ENCODE data around the gene SLC15A3.

SLC15A3 gene

GRCh38 chr11:60934124-60934789 is 17.7 kb downstream of the SLC15A3 start:
- no peak overlapping the region for H2AFZ ChIP-seq (ENCODE audit: low read depth, low read length)
- H3K36me3 ChIP-seq (replicated peaks; ENCODE audit: low read depth, low read length) = peaks cover 34% of the 10 kb centered on the region
- H3K9ac ChIP-seq (ENCODE audit: low read length) = no peak overlapping the region
- H3K4me3 ChIP-seq (ENCODE audit: low read length) = no peak overlapping the region
- H3K79me2 ChIP-seq (ENCODE audit: low read length) = no peaks in the 10 kb centered on the region
- no peaks in the 10 kb centered on the region for H3K9me3 ChIP-seq (ENCODE audit: insufficient read depth, low read length)
- peaks cover 44% of the 10 kb centered on the region for H4K20me1 ChIP-seq (ENCODE audit: insufficient read depth, low read length)
- H3K4me2 ChIP-seq (ENCODE audit: low read length) = peak overlapping the region; percentile 25; the same call in 1 of the 2 replicates
- H3K4me1 ChIP-seq (ENCODE audit: low read length) = peaks cover 55% of the 10 kb centered on the region
- H3K27me3 ChIP-seq (ENCODE audit: low read depth, low read length) = no peaks in the 10 kb centered on the region
- TF ChIP-seq EZH2phosphoT487 (IDR thresholded peaks at IDR 0.05; ENCODE audit: low read depth) (no peak), CTCF (IDR thresholded peaks at IDR 0.05; ENCODE audit: low read depth, low read length) (no peak)
- no peak overlapping the region; the same call in 1 of the 2 replicates for H3K27ac ChIP-seq (ENCODE audit: low read length)

- peaks cover 29% of the 10 kb centered on the region for H3K36me3 ChIP-seq (replicated peaks; ENCODE audit: low read depth, low read length)
- H3K4me1 ChIP-seq (ENCODE audit: low read length) = peaks cover 55% of the 10 kb centered on the region
- no peak overlapping the region for H3K9ac ChIP-seq (ENCODE audit: low read length)
- H2AFZ ChIP-seq (ENCODE audit: low read depth, low read length) = no peak overlapping the region
- H3K9me3 ChIP-seq (ENCODE audit: insufficient read depth, low read length) = no peaks in the 10 kb centered on the region
- no peaks in the 10 kb centered on the region for H3K27me3 ChIP-seq (ENCODE audit: low read depth, low read length)
- H3K27ac ChIP-seq (ENCODE audit: low read length) = peak overlapping the region; percentile 84; the same call in 1 of the 2 replicates
- no peaks in the 10 kb centered on the region for H3K79me2 ChIP-seq (ENCODE audit: low read length)
- H4K20me1 ChIP-seq (ENCODE audit: insufficient read depth, low read length) = peaks cover 37% of the 10 kb centered on the region
- H3K4me2 ChIP-seq (ENCODE audit: low read length) = peak overlapping the region; percentile 25; the same call in 1 of the 2 replicates
- no peak overlapping the region for H3K4me3 ChIP-seq (ENCODE audit: low read length)
- TF ChIP-seq EZH2phosphoT487 (IDR thresholded peaks at IDR 0.05; ENCODE audit: low read depth) = no peak
- no peak for TF ChIP-seq CTCF (IDR thresholded peaks at IDR 0.05; ENCODE audit: low read depth, low read length)
Observed at GRCh38 chr11:60933416-60934123, 18.4 kb downstream of the SLC15A3 start.

- H3K27me3 ChIP-seq (ENCODE audit: low read depth, low read length) = no peaks in the 10 kb centered on the region
- H3K9me3 ChIP-seq (ENCODE audit: insufficient read depth, low read length) = no peaks in the 10 kb centered on the region
- H4K20me1 ChIP-seq (ENCODE audit: insufficient read depth, low read length) = peaks cover 30% of the 10 kb centered on the region
- peak overlapping the region; percentile 49 for H3K9ac ChIP-seq (ENCODE audit: low read length)
- H3K27ac ChIP-seq (ENCODE audit: low read length) = peak overlapping the region; percentile 84
- no peak overlapping the region for H2AFZ ChIP-seq (ENCODE audit: low read depth, low read length)
- TF ChIP-seq CTCF (IDR thresholded peaks at IDR 0.05; ENCODE audit: low read depth, low read length) (no peak), EZH2phosphoT487 (IDR thresholded peaks at IDR 0.05; ENCODE audit: low read depth) (no peak)
- peak overlapping the region; percentile 91 for H3K4me2 ChIP-seq (ENCODE audit: low read length)
- peaks cover 27% of the 10 kb centered on the region for H3K36me3 ChIP-seq (replicated peaks; ENCODE audit: low read depth, low read length)
- H3K4me1 ChIP-seq (ENCODE audit: low read length) = peaks cover 55% of the 10 kb centered on the region
- no peaks in the 10 kb centered on the region for H3K79me2 ChIP-seq (ENCODE audit: low read length)
- H3K4me3 ChIP-seq (ENCODE audit: low read length) = peak overlapping the region; percentile 56; the same call in 1 of the 2 replicates
Observed at GRCh38 chr11:60932605-60933356, 19.2 kb downstream of the SLC15A3 start.

- H3K4me1 ChIP-seq (ENCODE audit: low read length) = peaks cover 55% of the 10 kb centered on the region
Observed at GRCh38 chr11:60931917-60932316, 20.1 kb downstream of the SLC15A3 start.

More at GRCh38 chr11:60931917-60932316, 20.1 kb downstream of the SLC15A3 start:
- H3K4me2 ChIP-seq (ENCODE audit: low read length) = peak overlapping the region; percentile 91
- H3K36me3 ChIP-seq (replicated peaks; ENCODE audit: low read depth, low read length) = peaks cover 18% of the 10 kb centered on the region
- peaks cover 21% of the 10 kb centered on the region for H4K20me1 ChIP-seq (ENCODE audit: insufficient read depth, low read length)
- peak overlapping the region; percentile 49 for H3K9ac ChIP-seq (ENCODE audit: low read length)
- no peaks in the 10 kb centered on the region for H3K79me2 ChIP-seq (ENCODE audit: low read length)
- no peak overlapping the region for H2AFZ ChIP-seq (ENCODE audit: low read depth, low read length)
- H3K9me3 ChIP-seq (ENCODE audit: insufficient read depth, low read length) = no peaks in the 10 kb centered on the region
- H3K27ac ChIP-seq (ENCODE audit: low read length) = peak overlapping the region; percentile 84
- H3K27me3 ChIP-seq (ENCODE audit: low read depth, low read length) = no peaks in the 10 kb centered on the region
- H3K4me3 ChIP-seq (ENCODE audit: low read length) = peak overlapping the region; percentile 56
- TF ChIP-seq CTCF (IDR thresholded peaks at IDR 0.05; ENCODE audit: low read depth, low read length) (no peak), EZH2phosphoT487 (IDR thresholded peaks at IDR 0.05; ENCODE audit: low read depth) (no peak)
